ENCODE measurements around the gene BIRC7.
"Not testable (repeated sequence)": the region's sequence is repeated elsewhere in the genome, so short reads cannot be mapped to it uniquely, and the experiment has no call there.

BIRC7 gene

DNA sequence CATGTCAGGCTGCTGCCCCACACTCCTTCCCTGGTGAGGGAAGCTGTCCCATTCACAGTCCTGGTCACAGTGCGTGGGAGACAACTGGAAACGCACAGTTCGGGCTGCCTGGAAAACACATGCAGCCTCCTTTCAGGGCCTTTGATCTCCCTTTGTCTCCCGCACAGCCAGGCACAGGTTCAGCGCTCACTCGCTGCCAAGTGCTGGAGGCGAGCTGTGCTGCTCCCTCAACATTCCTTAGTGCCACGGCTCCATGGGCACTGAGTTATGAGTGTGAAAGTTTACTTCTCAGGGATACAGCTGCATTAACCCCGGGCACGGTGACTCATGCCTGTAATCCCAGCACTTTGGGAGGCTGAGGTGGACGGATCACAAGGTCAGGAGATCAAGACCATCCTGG lies 28.8 kb upstream of the BIRC7 start:
- DNase-seq (ENCODE audit: low spot score): no peak

DNA sequence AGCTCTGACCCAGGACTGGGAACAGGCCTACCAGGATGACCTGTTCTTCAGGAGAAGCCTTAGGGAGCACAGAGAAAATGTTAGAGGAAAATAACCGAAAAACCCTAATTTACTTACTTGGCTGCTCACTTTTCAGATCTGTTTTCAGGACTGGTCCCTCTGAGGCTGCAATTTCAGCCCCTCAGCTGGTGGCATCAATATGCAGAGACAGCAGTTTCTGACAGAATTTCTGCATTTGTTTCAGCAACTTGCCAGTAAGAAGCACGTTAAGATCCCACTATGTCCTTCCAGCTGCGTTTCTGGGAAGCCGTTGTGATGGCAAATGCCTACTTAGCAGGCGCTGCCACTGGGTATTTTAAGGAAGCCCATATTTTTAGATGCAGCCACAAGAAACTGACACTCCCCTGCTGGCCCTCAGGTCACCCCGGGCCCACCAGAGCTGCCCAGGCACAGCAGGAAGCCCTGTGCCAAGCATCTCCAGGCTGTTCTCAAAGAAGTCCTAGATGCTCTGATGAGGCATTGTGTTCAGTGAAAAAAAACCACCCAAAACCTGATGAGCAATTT lies 27.3 kb upstream of the BIRC7 start:
- no peak for DNase-seq (ENCODE audit: low spot score)

DNA sequence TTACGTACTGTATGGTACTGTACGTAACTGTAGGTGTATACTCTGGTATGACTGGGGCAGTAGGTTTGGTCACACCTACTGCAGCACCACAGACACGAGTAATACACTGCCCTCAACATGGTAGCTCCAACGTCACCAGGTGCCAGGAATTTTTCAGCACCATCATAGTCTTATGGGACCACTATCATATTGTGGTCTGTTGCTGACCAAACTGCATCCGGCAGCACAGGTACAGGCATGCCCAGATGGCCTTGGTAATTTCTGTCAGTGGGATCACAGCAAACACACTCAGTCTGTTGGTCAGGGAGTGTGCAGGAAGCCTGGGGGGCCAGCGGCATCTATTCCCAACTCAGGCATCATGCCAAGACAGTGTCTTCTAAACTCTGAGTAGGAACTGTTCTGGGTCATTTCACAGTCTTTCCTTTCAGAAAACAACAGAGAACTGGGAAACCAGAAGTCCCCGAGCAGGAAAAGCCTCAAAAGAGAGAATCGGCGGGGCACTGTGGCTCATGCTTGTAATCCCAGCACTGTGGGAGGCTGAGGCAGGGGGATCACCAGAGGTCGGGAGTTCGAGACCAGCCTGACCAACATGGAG lies 25.6 kb upstream of the BIRC7 start:
- no peak for DNase-seq (ENCODE audit: low spot score)

DNA sequence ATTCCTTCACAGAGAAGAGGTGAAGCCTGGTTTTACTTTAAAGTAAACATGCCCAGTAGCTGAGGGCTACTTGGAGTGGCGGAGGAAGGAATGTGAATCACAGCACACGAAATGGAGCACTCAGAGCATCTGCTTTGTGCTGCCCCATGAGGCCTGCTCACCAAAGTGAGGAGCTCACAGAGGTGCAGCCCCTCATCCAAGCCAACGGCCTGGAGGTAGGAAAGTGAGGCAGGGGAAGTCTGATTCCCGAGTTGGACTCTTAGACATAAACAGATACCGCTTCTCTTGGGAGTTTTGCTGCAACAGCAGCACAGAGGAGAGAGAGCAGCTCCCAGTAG lies 23.3 kb upstream of the BIRC7 start:
- DNase-seq (ENCODE audit: low spot score): no peak

DNA sequence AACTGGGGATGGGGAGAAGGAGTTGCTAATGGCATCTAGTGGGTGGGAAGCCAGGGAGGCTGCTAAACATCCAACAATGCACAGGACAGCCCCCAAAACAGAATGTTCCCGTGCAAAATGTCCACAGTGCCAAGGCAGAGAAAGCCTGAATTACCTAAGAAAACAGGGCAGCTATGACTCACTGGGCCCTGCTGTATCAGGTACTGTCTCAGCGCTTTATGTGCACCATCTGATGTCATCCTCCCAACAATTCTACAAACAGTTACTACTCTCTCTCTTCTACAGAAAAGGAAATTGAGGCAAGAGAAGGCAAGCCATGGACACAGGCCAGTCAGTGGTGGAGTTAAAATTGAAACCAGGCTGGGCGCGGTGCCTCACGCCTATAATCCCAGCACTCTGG lies 22.9 kb upstream of the BIRC7 start:
- DNase-seq (ENCODE audit: low spot score): no peak

DNA sequence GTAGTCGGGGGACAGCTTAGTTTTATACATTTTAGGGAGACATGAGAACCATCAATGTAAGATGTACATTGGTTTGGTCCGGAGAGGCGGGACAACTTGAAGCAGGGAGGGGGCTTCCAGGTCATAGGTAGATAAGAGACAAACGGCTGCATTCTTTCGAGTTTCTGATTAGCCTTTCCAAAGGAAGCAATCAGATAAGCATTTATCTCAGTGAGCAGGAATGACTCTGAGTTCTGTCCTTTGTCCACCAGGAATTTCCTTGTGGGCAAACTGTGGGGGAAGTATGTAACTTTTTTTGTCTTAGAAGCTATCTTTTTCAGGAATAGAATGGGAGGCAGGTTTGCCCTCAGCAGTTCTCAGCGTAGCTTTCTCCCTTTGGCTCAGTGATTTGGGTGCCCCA lies 21.2 kb upstream of the BIRC7 start:
- DNase-seq (ENCODE audit: low spot score): no peak

DNA sequence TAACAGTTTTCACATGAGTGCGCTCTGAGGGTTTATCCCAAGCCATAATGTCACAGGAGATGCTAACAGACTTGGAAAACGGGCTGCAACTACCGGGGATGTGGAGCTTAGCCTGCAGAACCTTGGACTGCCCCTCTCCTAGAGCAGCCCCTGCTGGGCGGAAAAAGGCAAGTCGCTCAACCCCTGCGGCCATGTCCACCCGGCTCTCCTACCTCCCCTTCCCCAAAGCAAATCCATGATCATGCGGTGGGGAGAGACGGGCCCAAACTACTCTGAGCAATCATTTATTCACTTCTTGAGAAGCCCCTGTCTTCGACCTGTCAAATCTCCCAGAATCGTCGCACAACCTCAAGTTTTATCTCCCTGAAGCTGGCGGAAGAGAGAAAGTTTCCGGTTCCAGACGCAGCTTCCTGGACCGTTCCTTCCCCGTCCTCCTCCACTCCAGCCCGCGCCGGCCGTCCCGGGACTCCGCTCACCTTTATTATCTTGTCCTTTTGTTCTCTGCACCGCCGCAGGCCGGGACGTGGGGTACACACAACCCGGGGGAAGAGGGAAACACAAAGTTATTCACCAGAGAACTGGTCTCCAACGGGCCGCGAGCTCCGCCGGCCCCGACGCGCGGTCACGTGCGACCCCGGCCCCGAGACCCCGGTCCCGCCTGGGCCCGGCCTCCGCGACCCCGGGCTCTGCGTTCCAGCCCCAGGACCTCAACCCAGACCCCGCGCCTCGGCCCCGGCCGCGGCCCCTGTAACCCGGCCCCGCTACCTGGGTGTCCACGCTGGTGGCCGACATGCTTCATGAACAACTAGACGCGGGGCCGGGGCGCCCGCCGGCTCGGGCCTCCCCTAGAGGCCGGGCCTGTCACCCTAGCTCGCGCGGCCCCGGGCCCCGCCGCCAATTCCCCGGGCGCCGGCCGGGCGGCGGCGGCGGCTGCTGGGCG lies 20.3 kb upstream of the BIRC7 start:
- peak; percentile 48 for DNase-seq (ENCODE audit: low spot score)

DNA sequence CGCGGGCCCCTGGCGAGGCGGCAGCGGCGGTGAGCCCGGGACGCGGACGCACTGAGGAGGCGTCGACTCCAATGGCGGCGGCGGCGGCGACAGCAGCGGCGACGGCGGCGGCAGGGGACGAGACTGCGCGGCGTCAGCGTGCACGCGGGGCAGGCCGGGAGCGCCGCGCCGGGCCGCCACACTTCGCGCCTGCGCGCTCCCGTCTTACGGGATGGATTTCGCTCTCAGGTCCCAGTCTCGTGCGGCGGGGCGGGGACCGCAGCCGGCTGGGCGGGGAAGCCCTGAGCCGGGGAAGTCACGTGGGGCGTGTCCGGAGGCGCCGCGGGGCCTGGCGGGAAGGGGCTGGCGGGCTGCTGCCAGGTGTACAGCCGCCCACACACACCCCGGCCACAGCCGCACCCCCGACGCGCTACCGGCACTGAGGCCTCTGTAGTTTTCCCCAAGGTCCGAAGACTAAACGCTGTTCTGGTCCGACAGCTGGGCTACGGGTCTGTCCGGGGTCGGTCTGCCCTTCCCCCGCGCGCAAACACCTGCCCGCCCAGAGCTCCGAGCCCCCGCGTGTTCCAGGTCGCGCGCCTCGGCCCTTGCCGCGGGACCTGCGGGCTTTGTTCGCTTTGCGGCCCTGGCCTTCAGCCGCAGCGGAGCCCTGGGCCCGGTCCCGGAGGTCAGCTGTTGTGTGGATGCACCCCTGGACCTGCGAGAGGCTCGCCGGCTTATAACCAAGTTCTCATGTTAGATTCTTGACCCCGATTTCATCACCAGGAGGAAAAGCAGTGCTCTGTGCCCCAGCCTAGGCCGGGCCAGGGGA lies 19.5 kb upstream of the BIRC7 start, which contains the start of gene YTHDF1:
Gene YTHDF1, minus strand, starts transcription at position 91 of the 808 bp plus-strand sequence. CDS start 239 bp downstream, outside the sequence.
- DNase-seq (ENCODE audit: low spot score): peak; percentile 92

DNA sequence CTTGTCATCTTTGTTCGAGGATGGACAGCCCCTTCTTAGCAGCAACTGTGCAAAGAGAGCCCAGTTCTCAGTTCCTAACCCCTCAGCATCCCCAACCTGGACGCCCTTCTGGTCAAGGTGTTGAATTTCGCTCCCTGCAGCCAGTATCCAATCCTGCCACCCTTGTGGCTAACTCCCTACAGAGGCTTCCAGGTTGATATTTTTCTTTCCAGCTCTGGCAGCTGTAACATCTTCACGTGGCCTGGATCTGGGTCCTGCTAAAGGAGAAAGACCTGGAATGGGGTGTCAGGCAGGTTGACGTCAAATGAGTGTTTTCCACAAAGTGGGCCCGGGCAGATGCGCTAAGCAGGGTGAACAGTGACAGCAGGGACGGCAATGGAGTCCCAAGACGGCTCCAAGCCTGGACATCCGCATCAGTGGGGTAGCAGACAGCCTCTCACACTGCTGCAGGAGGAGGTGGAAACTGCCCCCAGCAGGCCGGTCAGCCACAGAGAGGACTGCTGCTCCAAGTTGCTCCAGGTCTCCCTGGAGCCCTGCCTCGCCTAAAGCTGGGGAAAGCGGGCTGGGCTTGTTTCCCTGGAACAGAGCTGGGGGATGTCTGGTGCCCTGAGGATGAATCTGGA lies 18.7 kb upstream of the BIRC7 start:
- DNase-seq (ENCODE audit: low spot score): no peak

DNA sequence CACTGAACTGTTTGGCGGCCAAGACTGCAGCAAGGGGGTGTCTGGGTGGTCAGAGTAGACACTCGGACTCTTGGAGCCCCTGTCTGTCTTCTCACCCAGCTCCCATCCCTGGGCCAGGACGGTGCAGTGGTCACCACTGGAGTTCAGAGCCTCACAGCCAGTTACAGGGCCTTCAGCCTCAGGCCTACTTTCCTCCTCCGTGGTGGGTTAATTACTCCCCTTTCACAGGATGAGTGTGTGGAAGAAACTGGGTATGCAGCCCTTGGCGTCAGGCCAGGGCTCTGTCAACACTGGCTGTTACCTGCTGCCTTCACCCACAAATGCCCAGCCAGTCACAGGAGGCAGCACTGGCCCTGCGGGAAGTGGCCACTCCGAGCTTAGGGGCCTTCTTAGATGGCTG lies 18.0 kb upstream of the BIRC7 start:
- DNase-seq (ENCODE audit: low spot score): no peak

DNA sequence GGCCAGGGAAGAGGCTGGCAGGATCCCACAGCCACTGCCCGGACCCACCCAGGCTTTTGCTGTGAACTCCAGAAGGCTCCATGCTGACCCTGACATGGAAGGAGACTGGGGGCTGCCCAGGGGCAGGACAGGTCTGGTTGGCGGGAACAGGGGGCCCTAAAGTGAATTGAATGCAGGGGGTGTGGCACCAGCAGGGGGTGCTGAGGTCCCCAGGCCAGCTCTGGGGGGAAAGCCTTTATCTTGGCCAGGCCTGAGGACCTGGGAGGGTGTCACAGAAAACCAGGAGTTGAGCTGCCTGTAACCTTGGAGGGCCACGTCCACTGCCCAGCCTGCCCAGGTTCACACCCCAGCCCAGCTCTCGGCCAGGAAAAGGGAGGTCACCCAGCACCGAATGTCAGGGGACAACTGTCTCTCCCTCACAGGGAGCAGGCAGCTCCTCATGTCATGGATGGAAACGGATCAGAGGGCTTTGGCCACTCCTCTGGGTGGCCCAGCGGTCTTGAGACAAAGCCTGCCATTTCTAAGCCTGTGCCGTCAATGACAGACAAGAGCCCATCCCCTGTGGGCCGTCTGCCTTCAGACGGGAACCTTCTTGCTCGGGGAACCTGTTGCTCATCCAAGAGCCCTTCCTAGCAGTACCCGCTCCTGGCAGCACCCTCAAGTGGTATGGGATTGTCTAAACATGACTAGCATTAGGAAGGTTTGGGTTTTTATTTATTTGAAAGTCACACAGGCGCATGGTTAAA lies 16.8 kb upstream of the BIRC7 start:
- DNase-seq (ENCODE audit: low spot score): no peak

DNA sequence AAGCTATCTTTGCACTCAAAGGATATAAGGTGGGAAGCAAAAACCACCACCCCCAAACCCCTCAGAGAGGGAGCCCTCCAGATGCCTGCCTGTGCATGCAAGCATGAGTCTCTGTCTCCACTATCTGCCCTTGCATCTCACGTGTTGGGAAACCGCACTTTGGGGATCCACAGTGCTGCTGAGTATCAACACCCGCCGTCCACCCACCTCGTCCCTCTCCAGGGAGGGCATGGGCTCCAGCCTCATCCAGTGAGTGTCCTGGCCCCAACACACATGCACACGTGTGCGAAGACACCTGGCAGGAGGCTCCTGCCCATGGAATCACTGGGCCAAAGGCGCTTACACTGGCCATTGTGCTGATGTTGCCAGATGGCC lies 16.3 kb upstream of the BIRC7 start:
- DNase-seq (ENCODE audit: low spot score): no peak

DNA sequence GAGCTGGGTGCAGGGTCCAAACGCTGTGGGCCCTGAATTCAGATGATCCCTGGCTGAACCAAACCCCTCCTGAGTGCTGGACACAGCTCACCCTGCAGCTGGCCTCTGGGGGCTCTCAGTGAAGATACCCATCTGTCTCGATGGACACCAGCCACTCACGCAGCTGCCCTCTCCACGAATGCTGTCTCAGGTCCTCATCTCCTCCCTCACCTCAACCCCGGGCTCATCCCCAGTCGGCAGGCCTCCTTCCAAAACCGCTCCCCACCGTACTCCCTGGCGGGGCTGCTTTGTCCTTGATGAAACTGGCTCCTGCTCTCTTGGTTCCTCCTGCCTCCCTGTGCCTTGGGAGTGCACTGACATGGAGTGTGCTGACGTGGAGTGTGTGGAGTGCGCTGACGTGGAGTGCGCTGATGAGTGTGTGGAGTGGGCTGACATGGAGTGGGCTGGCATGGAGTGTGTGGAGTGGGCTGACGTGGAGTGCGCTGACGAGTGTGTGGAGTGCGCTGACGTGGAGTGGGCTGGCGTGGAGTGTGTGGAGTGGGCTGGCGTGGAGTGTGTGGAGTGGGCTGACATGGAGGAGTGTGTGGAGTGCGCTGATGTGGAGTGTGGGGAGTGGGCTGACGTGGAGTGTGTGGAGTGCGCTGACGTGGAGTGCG lies 15.7 kb upstream of the BIRC7 start:
- DNase-seq (ENCODE audit: low spot score): no peak

DNA sequence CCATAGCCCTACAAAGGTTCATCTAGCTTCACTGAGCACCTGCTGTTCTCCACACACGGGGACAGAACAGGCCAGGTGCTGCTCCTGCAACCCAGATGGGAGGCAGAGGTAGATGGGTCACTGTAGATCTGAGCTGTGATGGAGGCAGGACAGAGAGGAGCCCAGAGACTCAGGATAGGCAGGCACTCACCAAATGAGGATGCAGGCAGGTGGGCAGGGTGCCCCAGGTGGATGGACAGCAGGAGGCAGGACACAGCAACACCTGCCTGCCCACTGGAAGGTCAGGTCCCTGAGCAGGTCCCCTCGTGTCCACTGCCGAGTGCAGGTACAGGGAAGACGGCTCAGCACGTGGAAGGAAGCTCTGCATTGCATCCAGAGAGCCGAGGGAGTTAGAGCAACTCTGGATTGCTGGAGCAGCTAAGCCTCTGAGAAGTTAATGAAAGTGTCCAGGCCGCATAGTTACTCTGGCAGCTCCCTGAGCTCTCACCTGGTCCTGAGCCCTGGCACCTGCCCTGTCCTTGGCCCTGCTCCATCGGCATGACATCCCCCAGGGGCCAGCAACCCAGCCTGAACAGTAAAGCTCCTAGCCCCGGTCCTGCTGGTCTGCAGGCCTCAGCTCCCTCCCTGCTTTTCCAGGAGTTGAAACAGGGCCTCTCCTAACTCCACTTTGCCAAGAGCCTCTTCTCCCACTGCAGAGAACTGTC lies 14.9 kb upstream of the BIRC7 start:
- DNase-seq (ENCODE audit: low spot score): no peak

DNA sequence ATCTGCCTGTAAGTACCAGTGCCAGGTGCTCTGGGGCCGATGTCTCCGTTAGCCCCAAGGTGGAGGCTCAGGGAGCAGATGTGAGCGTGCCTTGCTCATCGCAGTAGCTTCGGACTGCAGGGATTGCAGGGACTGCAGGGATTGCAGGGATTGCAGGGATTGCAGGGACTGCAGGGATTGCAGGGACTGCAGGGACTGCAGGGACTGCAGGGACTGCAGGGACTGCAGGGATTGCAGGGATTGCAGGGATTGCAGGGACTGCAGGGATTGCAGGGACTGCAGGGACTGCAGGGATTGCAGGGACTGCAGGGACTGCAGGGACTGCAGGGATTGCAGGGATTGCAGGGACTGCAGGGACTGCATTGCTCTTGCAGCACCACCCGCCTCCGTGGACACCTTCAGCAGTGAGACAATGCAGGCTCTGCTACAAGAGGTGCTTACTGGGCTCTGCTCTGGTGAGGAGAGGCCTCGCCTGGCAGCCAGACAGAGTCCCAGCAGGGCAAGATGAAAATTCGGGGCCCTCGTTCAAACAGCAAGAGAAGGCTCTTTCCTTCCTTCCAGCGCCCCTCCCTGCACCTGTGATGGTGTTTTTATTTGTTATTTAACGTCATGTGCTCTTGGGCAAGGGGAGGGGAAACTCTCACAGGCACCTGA lies 14.2 kb upstream of the BIRC7 start:
- not testable (repeated sequence) for DNase-seq (ENCODE audit: low spot score)

DNA sequence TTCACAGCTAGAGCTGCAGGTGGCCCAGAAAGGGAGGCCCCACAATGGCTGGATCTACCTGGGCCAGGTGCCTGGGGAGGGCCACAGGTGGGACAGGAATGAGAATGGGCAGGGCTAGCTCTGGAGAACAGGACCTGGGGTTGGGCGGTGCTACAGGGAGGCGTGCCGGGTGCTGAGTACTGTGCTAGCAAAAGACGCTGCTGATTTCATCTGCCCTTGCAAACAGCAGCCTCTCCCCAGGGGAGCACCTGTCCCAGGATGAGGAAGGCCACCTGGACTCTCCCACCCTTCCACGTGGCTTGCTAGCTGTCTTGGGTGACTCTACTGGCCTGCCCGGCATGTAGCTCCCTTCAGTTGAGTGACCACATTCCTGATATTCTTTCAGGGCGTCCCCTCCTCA lies 13.2 kb upstream of the BIRC7 start:
- DNase-seq (ENCODE audit: low spot score): no peak

DNA sequence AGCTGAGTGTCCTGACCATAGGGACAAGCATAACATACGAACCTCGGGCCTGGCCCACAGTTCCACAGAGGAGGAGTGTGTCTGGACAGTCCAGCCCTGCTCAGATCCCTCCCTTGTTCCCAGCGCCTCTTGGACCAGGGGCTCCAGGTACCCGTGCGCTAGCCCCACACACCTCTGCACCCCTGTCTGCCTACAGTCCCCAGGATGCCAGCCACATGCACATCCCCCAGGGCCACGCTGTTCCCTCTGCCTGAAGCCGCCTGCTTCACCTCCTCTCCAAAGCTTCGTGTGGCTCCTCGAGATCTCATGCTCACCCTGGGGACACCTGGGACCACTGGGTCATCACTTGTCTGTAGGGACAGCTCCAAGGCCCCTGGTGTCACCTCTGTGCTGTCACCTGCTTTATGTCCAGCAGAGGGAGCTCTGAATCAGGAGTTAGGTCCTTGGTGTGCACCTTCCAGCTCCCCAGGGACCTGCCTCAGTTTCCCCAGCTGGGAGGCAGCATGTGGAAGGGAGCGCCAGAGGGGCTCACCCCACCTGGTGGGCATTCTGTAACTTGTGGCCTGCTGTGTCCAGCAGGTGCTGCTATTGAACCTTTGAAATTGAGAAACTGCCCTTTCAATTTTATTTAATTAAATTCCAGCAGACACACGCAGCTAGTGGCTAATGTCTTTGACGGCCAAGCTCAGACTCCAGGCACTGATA lies 12.4 kb upstream of the BIRC7 start:
- peak; percentile 57 for DNase-seq (ENCODE audit: low spot score)

DNA sequence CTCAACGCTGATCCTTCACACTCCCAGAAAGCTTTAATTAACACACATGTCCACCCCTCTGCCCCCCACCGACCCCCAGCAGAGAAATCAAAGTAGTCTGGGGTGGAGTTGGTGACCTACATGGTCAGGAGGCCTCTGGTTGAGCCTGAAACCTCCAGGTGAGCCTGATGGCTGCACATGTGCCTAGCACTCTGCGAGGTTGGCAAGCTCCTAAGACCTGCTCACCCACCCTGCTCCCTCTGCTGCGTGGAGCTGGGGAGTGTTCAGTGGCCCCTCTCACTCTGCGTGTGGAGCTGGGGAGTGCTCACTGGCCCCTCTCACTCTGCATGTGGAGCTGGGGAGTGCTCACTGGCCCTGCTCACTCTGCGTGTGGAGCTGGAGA lies 11.9 kb upstream of the BIRC7 start:
- no peak for DNase-seq (ENCODE audit: low spot score)

All from cerebellar cortex (tissue), 1 donor.